HG03439 (cell line): ENCODE results near the gene PHKB.

Experiments
- ATAC-seq: cut with Tn5 transposase; IDR thresholded peaks from one replicate; pipeline ENCODE4 v1.9.1; 2021; ENCODE audit warnings: mild to moderate bottlenecking, moderate library complexity; ENCODE audit not compliant: unreplicated experiment

The PHKB gene

GRCh38 chr16:47622451-47623176 lies 161.5 kb downstream of the PHKB start:
- no peak for ATAC-seq

DNA sequence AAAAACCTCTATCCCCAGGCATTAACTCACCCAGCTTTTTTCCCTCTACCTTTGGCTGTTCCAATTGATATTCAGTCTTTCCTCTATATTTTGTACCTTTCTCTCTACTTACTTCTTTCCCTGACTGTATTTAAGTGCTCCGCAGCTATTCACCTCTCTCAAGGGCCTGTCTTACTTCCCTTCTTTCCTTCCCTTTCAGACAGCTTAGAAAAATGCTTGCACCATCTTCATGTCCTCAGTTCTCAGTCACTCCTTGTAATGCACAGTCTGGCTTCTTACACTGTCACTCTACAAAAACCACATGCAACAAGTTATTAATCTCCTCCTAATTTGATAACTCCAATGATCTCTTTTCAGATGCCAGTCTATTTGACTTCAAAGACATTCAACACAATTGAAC lies 163.4 kb downstream of the PHKB start:
- ATAC-seq = no peak

DNA sequence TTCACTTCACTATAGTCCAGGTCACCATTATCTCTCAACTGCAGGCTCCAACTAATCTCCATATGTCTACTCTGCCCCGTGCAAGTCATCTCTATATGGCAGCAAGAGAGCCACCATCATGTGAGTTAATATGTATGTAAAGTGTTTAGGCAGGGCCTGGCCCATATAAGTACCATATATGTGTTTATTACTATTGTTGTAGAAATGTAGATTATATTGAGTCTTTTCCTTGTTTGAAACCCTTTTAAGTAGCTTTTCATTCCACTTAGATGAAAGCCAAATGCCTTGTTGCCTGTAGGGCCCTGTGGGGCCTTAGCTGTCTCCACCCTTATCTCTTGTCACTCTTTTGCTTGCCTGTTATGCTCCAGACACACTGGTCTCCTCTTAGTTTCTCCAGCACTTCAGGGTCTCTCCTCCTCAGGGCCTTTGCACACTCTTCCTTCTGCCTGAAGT lies 164.0 kb downstream of the PHKB start:
- ATAC-seq = no peak

DNA sequence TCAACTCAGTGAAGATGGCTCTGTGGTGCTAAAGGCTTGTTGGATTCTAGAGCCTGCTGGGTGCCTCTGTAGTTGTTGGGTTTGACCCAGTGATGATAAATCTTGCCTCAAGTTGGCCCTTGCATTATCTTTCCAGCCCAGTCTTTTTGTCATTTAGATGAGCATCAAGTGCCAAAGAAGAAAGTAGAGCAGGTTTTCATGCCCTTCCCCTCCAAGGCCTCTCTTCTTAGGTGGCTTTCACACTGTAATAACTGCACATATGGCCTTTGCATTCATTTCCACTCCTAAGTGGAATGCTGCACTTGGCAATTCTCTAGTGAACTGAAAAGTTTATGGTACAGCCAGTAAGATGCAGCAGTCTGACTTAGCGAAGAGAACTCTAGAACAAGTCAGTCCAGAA lies 165.1 kb downstream of the PHKB start:
- no peak for ATAC-seq

- ATAC-seq = no peak
Observed at GRCh38 chr16:47627085-47627639, 166.0 kb downstream of the PHKB start.

- ATAC-seq = no peak
Observed at GRCh38 chr16:47627721-47628120, 166.6 kb downstream of the PHKB start.

GRCh38 chr16:47631131-47631530 lies 170.0 kb downstream of the PHKB start:
- no peak for ATAC-seq

GRCh38 chr16:47634126-47634525 lies 173.0 kb downstream of the PHKB start:
- no peak for ATAC-seq

DNA sequence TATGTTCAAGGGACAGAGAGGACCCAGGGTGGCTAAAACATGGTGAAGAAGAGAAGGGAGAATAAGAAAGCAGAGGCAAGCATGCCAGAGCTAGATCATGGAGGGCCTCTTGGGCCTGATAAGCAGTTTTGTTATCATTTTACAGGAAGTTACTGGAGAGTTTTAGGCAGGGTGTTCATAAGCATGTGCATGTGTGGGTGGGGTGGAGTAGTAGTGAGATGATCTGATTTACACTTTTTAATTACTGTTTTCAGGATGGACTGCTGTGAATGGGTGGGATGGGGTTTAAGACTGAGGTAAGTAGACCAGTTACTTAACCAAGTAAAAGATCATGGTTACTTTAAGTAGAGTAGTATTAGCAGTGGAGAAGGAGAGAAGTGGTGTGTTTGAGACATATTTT lies 173.6 kb downstream of the PHKB start:
- ATAC-seq = no peak

DNA sequence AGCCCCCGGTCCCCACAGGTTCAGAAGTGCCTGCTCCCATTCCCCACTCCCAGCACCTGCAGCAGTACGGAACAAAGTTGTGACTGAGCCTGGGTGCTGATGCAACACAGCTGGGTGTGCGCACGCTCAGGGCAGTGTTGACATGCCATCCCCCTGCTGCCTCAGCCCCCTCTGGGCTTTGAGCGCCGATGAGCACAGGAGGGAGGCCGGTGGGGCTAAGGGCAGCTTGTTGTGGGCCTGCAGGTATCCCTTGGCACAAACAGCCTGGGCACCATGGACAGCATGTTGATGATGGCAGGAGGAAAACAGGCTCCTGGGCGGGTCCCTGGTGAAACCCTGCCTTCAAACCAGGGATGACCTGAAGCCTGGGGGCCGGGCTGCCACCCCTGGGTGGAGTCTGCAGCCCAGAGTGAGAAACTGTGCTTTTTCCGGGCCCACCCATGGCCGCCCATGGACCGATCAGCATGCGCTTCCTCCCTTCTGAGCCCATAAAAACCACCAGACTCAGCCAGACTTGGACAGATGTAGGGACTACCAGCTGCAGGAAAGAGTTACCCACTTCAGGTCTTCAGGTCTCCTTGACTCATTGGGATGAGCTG lies 175.5 kb downstream of the PHKB start:
- ATAC-seq = no peak

GRCh38 chr16:47638175-47638574 lies 177.0 kb downstream of the PHKB start:
- ATAC-seq = no peak

DNA sequence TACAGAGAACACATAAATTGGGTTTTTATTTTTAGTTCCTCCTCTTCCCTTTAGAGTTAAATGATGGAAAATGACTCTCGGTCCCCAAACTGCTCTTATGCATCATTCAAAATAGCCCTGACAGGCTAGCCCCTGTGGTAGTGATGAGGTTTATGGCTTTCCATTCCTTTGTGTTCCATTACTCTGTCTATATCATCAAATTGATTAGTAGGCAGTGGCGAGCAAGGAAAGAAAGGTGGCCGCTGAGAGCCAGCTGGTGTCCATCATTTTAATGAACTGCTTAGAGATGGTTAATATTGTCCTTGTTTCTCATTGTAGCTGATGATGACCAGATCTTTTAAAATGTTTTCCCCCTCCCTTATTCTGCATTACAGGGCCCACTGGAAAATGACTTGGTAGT lies 179.5 kb downstream of the PHKB start:
- no peak for ATAC-seq

DNA sequence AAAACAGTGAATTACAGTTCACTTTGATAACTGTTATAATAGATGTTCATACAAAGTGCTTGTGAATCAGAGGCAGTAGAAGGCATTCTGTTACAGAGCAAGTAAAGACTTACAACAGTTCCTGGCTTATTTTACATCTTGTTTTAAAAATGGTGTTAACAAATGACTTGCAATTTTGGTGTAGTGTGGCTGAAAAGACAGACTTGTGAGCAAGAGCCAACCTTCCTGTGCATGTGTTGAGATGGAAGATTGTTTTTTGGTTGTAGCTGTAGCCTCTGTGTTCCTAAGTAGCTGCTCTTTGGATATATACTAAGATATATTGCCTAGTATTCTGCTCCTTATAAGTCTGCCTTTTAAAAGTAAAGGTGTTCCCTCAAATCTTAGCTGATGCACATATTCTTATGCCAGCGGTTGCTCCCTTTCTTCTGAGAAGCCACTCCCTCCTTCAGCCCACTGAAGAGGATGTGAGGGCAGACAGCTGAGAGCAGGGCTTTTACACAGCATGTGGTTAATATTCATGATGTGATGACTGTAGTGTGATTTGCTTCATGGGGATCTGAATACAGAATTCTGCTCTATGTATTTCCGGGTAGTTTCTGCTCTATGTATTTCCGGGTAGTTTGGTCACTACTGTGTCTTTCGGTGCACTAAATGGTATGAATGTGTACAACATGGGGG lies 182.3 kb downstream of the PHKB start:
- no peak for ATAC-seq

DNA sequence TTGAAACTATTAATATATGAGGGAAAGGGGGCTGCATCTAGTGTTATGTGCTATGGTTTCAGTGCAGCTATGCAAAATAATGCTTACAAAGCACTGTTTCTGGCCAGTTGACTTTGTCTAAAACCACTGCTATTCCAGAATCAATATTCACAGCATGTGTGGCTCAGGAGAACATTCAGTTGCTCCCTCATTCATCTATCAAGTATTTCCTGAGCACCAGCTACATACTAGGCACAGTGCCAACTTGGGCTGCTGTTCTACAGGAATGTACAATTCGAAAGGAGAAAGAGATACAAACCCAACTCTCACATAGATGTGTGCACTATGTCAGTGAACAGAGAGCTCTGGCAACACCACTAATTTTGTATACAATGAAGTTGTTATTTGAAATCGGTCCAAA lies 183.0 kb downstream of the PHKB start:
- no peak for ATAC-seq

GRCh38 chr16:47644661-47645060 lies 183.5 kb downstream of the PHKB start:
- ATAC-seq = no peak

DNA sequence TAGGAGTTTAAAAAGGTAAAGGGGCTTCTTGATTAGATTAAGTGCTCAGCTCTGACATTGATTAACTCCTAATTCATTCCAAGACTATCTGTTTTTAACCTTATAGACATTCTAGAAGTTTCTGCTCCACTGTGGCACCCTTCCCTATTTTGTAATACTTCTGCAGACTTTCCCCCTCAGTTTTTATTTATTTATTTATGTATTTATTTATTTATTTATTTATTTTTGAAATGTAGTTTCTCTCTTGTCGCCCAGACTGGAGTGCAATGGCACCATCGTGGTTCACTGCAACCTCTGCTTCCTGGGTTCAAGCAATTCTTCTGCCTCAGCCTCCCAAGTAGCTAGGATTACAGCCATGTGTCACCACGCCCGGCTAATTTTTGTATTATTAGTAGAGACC lies 185.8 kb downstream of the PHKB start:
- no peak for ATAC-seq

- ATAC-seq = no peak
Observed at GRCh38 chr16:47657032-47657431, 195.9 kb downstream of the PHKB start.

DNA sequence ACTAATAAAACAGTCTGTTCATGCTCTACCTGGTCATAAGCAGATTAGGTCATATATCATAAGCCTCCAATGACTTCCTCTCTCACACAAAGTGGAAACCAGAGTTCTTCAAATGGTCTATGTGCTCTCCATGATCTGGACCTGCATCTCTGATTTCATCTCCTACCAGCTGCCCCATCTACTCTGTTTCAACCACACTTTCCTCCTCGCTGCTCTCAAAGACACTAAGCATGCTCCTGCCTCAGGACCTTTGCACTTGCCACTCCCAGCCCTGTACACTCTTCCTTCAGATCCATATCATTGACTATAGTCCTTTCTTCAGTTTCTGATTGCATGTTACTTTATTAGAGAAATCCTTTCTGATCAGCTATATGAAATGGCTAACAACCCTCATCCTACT lies 196.8 kb downstream of the PHKB start:
- ATAC-seq = no peak

DNA sequence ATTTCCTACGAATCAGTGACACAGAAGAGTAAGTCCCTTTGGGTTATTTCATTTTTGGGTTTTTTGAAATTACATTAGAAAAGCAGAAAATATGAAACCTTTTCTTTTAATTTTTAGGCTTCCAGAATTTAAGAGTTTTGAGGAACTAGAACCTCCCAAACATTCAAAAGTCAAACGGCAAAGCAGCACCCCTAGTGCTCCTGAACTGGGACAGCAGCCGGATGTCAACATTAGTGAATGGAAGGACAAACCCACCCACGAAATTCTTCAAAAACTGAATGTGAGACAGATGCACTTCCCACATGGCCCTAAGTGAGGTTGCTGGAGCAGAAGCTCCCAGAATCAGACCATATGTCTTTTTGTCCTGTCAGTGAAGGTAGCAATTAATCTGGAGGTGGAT lies 199.4 kb downstream of the PHKB start:
- ATAC-seq = no peak

DNA sequence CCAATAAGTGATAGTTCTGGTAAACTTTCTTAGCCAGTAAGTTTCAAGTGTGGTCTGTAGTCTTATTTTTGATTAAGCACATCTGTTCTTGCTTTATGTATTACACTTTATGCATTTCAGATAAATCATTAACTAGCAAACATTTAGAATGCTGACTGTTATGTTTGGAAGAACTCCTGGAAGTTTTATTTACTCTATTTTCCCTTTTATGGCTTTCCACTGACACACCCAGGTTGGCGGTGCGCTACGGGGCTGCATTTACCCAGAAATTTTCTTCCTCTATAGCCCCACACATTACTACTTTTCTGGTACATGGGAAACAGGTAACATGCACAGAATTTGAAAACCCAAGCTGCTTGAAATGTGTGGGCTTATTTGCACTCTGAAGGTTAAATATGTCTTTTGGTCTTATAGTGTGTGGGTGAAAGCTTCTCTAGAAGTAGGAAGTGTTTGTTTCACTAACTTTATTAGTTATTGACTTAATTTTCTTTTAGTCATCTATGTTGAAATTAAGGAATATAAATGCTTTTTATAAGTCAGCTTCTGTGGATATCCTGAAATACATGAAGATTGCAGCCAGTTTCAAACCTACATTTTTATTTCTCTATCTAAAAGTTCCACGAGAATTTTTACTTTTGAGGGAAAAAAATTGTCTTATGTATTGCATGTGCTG lies 203.7 kb downstream of the PHKB start:
- no peak for ATAC-seq

DNA sequence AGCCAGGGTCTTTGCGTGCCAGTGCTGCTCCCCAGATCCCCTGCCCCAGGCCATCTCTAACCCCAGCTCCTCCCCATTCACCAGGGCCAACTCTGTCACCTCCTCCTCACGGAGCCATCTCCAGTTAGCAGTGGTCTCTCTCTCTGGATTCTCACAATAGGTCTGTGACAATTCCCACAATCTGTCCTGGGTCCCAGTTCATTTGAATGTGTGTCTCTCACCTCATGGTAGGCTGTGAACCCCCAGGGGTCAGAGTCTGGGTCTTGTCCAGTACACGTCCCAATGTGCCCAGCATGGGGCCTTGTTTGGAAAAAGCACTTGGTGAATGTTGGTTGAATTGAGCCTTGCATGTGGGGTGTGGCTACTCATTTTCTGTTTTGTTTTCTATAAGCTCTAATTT lies 205.3 kb downstream of the PHKB start:
- ATAC-seq = no peak
